Measurements from ENCODE around the gene SORD. TPM values are rescaled to one million over a fixed set of nuclear protein-coding genes. Genes with fewer than 3 reads are reported as not detected.

The SORD gene
- polyA plus RNA-seq, 2 donors: 6.4 to 18.3 TPM

DNA sequence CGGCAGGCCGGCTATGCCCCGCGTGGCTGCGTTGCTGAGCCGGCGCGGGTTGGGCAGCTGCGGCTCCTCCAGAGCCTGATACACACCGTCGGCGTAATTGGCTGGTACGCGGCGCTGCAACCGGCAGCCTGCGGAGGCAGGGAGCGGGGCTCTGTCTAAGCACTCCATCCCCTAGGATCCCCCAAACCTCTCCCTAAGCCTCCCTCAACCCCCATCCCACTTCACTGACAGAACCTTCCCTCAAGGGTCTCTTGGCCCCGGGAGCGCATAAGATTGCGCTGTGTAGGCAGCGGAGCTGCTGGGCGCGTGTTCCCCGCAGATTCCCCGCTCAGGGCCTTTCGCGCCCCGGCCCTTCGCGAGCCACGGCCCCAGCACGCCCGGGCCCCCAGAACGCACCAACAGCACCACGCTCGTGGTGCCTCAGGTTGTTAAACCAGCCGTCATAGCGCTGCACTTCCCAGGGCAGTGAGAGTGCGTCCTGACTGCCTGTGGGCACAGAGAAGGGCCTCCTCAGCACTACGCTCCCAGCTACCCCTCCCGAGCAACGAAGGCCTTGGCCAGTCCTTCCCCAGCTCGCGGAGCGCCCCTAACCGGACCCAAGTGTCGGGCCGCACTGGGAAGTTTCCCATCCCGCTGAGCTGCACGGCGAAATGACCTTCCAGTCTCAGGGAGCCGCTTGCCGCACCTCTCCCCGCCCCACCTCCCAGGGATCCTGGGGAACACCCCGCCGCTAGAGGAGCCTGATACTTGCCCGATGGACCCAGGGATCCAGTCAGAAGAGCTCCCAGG, 89.8 kb downstream of the SORD start:
- 2 to 3% methylated on average over 58 of the region's 58 CpGs for WGBS, 2 donors
- Histone ChIP-seq H3K4me1 (ENCODE audit: control insufficient read depth in 2 of 2, insufficient read depth in 2 of 2, low read length in 1 of 2) (peaks cover 11 to 32% of the 10 kb centered on the region in 2 donors), H3K9me3 (ENCODE audit: control insufficient read depth in 2 of 2, insufficient read depth in 1 of 2, low read depth in 1 of 2, low read length in 1 of 2) (peaks cover 0 to 3% of the 10 kb centered on the region in 2 donors), H3K4me3 (ENCODE audit: low read depth in 1 of 2, low read length in 2 of 2) (peak overlapping the region; percentile 38 to 42), H3K27ac (ENCODE audit: low read depth in 2 of 2, low read length in 1 of 2) (no peak overlapping the region), H3K36me3 (ENCODE audit: control insufficient read depth in 2 of 2, insufficient read depth in 2 of 2, low read length in 1 of 2) (peaks cover 0 to 3% of the 10 kb centered on the region in 2 donors), H3K27me3 (ENCODE audit: control insufficient read depth in 1 of 2, insufficient read depth in 2 of 2, low read length in 2 of 2) (peaks cover 0 to 21% of the 10 kb centered on the region in 2 donors)

DNA sequence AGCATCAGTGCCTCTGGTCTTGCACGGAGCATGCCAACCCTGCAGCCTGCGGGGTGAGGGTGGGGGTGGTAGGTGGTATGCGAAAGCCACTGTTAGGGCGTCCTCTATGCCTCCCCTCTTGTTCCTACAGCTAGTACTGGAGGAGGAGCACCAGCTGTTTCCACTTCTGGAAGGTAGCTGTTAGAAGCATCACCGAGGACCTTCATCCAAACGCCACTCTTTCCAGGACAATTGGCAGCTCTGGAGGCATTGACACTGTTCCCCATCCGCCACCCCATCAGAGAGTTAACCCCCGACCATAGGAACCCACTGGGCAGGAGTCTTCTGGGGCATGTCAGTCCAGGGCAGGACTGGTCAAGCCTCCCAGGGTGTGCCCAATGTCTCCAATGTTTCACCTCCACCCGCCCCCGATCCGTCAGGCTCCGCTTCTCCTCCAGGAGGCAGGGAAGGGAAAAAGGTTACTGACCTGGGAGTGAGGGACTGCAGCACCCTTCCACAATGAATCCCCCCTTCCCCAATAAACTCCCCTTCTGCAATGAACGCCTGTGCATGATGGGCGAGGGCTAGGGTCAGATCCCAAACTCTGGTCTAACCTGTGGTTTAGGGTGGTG, 90.5 kb downstream of the SORD start:
- Histone ChIP-seq H3K9me3 (ENCODE audit: control insufficient read depth in 2 of 2, insufficient read depth in 1 of 2, low read depth in 1 of 2, low read length in 1 of 2) (peaks cover 0 to 3% of the 10 kb centered on the region in 2 donors), H3K4me3 (ENCODE audit: low read depth in 1 of 2, low read length in 2 of 2) (peak overlapping the region; percentile 38 to 42), H3K36me3 (ENCODE audit: control insufficient read depth in 2 of 2, insufficient read depth in 2 of 2, low read length in 1 of 2) (peaks cover 0 to 3% of the 10 kb centered on the region in 2 donors), H3K4me1 (ENCODE audit: control insufficient read depth in 2 of 2, insufficient read depth in 2 of 2, low read length in 1 of 2) (peaks cover 11 to 32% of the 10 kb centered on the region in 2 donors), H3K27me3 (ENCODE audit: control insufficient read depth in 1 of 2, insufficient read depth in 2 of 2, low read length in 2 of 2) (peaks cover 0 to 21% of the 10 kb centered on the region in 2 donors), H3K27ac (ENCODE audit: low read depth in 2 of 2, low read length in 1 of 2) (no peak overlapping the region)
- WGBS, 2 donors: 7 to 8% methylated on average over 14 of the region's 14 CpGs

DNA sequence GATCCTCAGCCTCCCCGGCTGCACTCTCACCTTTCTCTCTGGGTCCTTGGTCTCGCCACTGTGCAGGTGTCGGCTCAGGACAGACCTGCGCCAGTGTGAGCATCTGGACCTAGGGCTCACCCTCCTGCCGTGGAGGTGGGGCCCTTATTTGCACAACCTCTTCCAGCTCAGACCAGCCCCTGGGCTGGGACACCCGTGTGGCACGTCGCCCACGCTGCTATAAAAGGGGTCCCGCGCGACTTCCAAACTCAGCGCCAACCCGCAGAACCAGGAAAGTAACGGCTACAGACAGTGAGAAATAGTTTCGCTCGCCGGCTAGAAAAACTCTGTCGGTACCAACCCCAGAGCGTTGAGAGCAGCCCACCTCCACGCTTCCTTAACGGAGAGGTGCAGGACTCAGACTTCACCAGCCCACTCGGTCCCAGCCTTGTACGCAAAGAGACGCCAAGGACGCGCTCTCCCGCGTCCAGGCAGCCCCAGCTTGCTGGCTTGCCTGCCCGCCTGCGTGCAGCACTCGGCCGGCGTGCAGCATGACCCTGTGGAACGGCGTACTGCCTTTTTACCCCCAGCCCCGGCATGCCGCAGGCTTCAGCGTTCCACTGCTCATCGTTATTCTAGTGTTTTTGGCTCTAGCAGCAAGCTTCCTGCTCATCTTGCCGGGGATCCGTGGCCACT, 91.2 kb downstream of the SORD start, which contains the start of the genes DUOX2 and DUOXA2:
Gene DUOX2 (minus strand): TSS at position 97 of the 675 bp plus-strand sequence. CDS start 761 bp downstream, outside the sequence.
Gene DUOXA2 (plus strand): TSS at position 251 of the 675 bp plus-strand sequence. CDS start 280 bp downstream, at position 531.
- H3K36me3 ChIP-seq (ENCODE audit: control insufficient read depth in 2 of 2, insufficient read depth in 2 of 2, low read length in 1 of 2): peaks cover 0 to 3% of the 10 kb centered on the region in 2 donors
- 2% methylated on average over 42 of the region's 42 CpGs for WGBS, 2 donors
- peaks cover 0 to 3% of the 10 kb centered on the region in 2 donors for H3K9me3 ChIP-seq (ENCODE audit: control insufficient read depth in 2 of 2, insufficient read depth in 1 of 2, low read depth in 1 of 2, low read length in 1 of 2)
- H3K4me1 ChIP-seq (ENCODE audit: control insufficient read depth in 2 of 2, insufficient read depth in 2 of 2, low read length in 1 of 2): peaks cover 11 to 32% of the 10 kb centered on the region in 2 donors
- peak within 1 kb of the TSS in 1 of 2 donors; percentile 29 for H3K27ac ChIP-seq (ENCODE audit: low read depth in 2 of 2, low read length in 1 of 2)
- peaks cover 0 to 21% of the 10 kb centered on the region in 2 donors for H3K27me3 ChIP-seq (ENCODE audit: control insufficient read depth in 1 of 2, insufficient read depth in 2 of 2, low read length in 2 of 2)
- peak within 1 kb of the TSS; percentile 38 to 42 for H3K4me3 ChIP-seq (ENCODE audit: low read depth in 1 of 2, low read length in 2 of 2)

DNA sequence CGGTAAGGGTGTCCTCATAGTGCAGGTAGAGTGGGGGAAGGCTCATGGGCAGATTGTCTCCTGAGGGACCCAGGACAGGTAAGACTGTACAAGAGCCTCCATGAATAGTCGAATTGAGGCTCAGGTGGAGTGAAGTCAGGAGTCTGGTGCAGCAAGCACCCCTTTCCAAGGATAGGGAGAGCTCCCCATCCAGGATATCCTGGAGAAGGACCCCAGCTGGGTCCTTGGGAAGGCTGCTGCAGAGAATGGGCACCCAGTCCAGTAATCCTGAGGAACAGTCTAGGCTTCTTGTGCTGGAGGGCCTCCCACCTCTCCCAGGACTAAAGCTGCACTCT, 91.7 kb downstream of the SORD start:
- H3K4me3 ChIP-seq (ENCODE audit: low read depth in 1 of 2, low read length in 2 of 2): peak overlapping the region; percentile 25 to 42
- WGBS, 2 donors: 4 to 10% methylated on average over 2 of the region's 2 CpGs
- H3K27ac ChIP-seq (ENCODE audit: low read depth in 2 of 2, low read length in 1 of 2): peak overlapping the region in 1 of 2 donors; percentile 29
- H3K9me3 ChIP-seq (ENCODE audit: control insufficient read depth in 2 of 2, insufficient read depth in 1 of 2, low read depth in 1 of 2, low read length in 1 of 2): peaks cover 0 to 3% of the 10 kb centered on the region in 2 donors
- peaks cover 0 to 21% of the 10 kb centered on the region in 2 donors for H3K27me3 ChIP-seq (ENCODE audit: control insufficient read depth in 1 of 2, insufficient read depth in 2 of 2, low read length in 2 of 2)
- peaks cover 11 to 32% of the 10 kb centered on the region in 2 donors for H3K4me1 ChIP-seq (ENCODE audit: control insufficient read depth in 2 of 2, insufficient read depth in 2 of 2, low read length in 1 of 2)
- H3K36me3 ChIP-seq (ENCODE audit: control insufficient read depth in 2 of 2, insufficient read depth in 2 of 2, low read length in 1 of 2): peaks cover 0 to 3% of the 10 kb centered on the region in 2 donors

DNA sequence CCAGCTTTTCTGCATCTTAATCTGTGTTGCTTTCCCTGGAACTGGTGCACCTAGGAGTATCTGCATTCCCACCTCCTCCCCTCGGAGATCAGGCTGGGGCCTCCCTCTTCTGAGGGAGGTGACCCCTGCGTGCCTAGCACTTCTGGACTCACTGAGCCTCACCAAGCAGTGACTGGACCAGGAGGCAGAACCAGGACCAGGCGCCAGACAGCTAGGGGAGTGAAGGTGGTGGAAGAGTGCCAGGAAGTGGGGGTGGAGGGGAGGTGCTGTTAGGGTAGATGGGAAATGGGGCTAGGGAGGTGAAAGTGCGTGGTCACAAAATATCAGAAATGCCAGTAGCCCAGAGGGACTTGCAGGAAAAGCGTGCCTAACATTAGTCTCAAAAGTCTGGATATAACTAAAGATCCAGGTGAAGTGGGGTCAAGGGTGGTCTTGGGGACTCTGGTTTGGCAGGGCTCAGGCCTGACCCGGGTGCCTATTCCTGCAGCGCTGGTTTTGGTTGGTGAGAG, 92.4 kb downstream of the SORD start:
- H3K4me3 ChIP-seq (ENCODE audit: low read depth in 1 of 2, low read length in 2 of 2): peak overlapping the region in 1 of 2 donors; percentile 20
- peaks cover 0 to 3% of the 10 kb centered on the region in 2 donors for H3K9me3 ChIP-seq (ENCODE audit: control insufficient read depth in 2 of 2, insufficient read depth in 1 of 2, low read depth in 1 of 2, low read length in 1 of 2)
- H3K36me3 ChIP-seq (ENCODE audit: control insufficient read depth in 2 of 2, insufficient read depth in 2 of 2, low read length in 1 of 2): peaks cover 0 to 8% of the 10 kb centered on the region in 2 donors
- WGBS, 2 donors: 55 to 64% methylated on average over 7 of the region's 7 CpGs
- no peak overlapping the region for H3K27ac ChIP-seq (ENCODE audit: low read depth in 2 of 2, low read length in 1 of 2)
- peaks cover 11 to 32% of the 10 kb centered on the region in 2 donors for H3K4me1 ChIP-seq (ENCODE audit: control insufficient read depth in 2 of 2, insufficient read depth in 2 of 2, low read length in 1 of 2)
- H3K27me3 ChIP-seq (ENCODE audit: control insufficient read depth in 1 of 2, insufficient read depth in 2 of 2, low read length in 2 of 2): peaks cover 0 to 21% of the 10 kb centered on the region in 2 donors

DNA sequence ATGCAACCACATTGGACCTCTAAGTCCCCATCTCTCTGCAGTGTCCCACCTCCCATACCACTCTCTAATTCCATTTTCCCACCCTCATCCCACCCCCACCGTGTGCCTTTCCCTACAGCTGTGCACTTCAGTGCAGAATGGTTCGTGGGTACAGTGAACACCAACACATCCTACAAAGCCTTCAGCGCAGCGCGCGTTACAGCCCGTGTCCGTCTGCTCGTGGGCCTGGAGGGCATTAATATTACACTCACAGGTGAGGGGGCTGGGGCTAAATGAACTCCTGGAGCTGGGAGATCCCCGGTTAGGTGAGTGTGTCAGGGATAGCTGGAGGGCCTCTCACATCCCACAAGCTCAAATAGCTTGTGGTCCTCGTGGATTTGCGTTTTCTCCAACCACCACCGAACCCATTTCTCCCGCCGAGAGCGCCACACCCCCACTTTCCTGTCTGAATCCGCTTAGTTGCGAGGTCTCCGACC, 93.0 kb downstream of the SORD start:
- Histone ChIP-seq H3K27ac (ENCODE audit: low read depth in 2 of 2, low read length in 1 of 2) (no peak overlapping the region), H3K9me3 (ENCODE audit: control insufficient read depth in 2 of 2, insufficient read depth in 1 of 2, low read depth in 1 of 2, low read length in 1 of 2) (peaks cover 0 to 3% of the 10 kb centered on the region in 2 donors), H3K27me3 (ENCODE audit: control insufficient read depth in 1 of 2, insufficient read depth in 2 of 2, low read length in 2 of 2) (peaks cover 0 to 21% of the 10 kb centered on the region in 2 donors), H3K36me3 (ENCODE audit: control insufficient read depth in 2 of 2, insufficient read depth in 2 of 2, low read length in 1 of 2) (peaks cover 0 to 15% of the 10 kb centered on the region in 2 donors), H3K4me3 (ENCODE audit: low read depth in 1 of 2, low read length in 2 of 2) (peak overlapping the region in 1 of 2 donors; percentile 16), H3K4me1 (ENCODE audit: control insufficient read depth in 2 of 2, insufficient read depth in 2 of 2, low read length in 1 of 2) (peaks cover 11 to 32% of the 10 kb centered on the region in 2 donors)
- 28 to 41% methylated on average over 19 of the region's 19 CpGs for WGBS, 2 donors

DNA sequence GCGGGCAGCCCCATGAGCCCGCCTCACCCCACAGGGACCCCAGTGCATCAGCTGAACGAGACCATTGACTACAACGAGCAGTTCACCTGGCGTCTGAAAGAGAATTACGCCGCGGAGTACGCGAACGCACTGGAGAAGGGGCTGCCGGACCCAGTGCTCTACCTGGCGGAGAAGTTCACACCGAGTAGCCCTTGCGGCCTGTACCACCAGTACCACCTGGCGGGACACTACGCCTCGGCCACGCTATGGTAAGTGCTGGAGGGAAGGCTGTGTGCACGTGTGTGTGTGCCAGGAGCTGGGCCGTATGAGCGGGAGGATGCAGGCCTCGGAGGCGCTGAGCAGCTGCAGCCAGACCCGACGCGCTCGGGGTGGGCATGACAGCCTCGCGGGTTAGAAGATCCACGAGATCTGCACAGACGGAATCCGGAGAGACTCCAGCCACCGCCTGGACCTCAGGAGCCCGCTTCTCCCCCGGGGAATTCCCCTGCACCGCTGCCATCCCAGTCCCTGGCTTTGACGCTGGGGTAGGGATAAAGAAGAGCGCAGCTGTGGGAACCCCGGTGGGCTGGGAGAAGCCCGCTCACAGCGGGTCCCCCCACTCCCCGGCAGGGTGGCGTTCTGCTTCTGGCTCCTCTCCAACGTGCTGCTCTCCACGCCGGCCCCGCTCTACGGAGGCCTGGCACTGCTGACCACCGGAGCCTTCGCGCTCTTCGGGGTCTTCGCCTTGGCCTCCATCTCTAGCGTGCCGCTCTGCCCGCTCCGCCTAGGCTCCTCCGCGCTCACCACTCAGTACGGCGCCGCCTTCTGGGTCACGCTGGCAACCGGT, 93.7 kb downstream of the SORD start:
- Histone ChIP-seq H3K9me3 (ENCODE audit: control insufficient read depth in 2 of 2, insufficient read depth in 1 of 2, low read depth in 1 of 2, low read length in 1 of 2) (peaks cover 0 to 3% of the 10 kb centered on the region in 2 donors), H3K27me3 (ENCODE audit: control insufficient read depth in 1 of 2, insufficient read depth in 2 of 2, low read length in 2 of 2) (peaks cover 0 to 21% of the 10 kb centered on the region in 2 donors), H3K27ac (ENCODE audit: low read depth in 2 of 2, low read length in 1 of 2) (no peak overlapping the region), H3K36me3 (ENCODE audit: control insufficient read depth in 2 of 2, insufficient read depth in 2 of 2, low read length in 1 of 2) (peaks cover 0 to 19% of the 10 kb centered on the region in 2 donors), H3K4me1 (ENCODE audit: control insufficient read depth in 2 of 2, insufficient read depth in 2 of 2, low read length in 1 of 2) (peaks cover 11 to 32% of the 10 kb centered on the region in 2 donors), H3K4me3 (ENCODE audit: low read depth in 1 of 2, low read length in 2 of 2) (peak overlapping the region; percentile 8 to 16)
- WGBS, 2 donors: 9 to 10% methylated on average over 64 to 65 of the region's 65 CpGs

DNA sequence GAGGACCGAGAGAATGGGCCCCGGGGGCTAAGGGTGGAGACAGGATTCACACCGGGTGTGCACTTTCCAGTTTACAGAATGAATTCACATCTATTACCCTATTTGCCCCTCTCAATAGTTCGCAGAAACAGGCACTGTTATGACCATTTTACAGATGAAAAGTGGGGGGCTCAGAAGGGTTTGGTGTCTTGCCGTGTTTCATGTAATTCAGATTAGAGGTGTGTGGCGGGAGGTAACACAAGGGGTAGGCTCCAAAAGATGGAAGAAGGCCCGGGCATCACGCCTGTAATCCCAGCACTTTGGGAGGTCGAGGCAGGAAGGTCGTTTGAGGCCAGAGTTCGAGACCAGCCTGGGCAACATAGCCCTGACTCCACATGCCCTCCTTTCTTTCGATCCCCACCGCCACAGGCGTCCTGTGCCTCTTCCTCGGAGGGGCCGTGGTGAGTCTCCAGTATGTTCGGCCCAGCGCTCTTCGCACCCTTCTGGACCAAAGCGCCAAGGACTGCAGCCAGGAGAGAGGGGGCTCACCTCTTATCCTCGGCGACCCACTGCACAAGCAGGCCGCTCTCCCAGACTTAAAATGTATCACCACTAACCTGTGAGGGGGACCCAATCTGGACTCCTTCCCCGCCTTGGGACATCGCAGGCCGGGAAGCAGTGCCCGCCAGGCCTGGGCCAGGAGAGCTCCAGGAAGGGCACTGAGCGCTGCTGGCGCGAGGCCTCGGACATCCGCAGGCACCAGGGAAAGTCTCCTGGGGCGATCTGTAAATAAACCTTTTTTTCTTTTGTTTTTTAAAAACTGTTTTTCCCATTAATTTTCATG, 94.5 kb downstream of the SORD start:
- H3K27ac ChIP-seq (ENCODE audit: low read depth in 2 of 2, low read length in 1 of 2): no peak overlapping the region
- H3K27me3 ChIP-seq (ENCODE audit: control insufficient read depth in 1 of 2, insufficient read depth in 2 of 2, low read length in 2 of 2): peaks cover 0 to 17% of the 10 kb centered on the region in 2 donors
- WGBS, 2 donors: 44 to 49% methylated on average over 33 of the region's 33 CpGs
- H3K36me3 ChIP-seq (ENCODE audit: control insufficient read depth in 2 of 2, insufficient read depth in 2 of 2, low read length in 1 of 2): peaks cover 0 to 22% of the 10 kb centered on the region in 2 donors
- H3K4me3 ChIP-seq (ENCODE audit: low read depth in 1 of 2, low read length in 2 of 2): peak overlapping the region in 1 of 2 donors; percentile 8
- peaks cover 11 to 29% of the 10 kb centered on the region in 2 donors for H3K4me1 ChIP-seq (ENCODE audit: control insufficient read depth in 2 of 2, insufficient read depth in 2 of 2, low read length in 1 of 2)
- peaks cover 0 to 3% of the 10 kb centered on the region in 2 donors for H3K9me3 ChIP-seq (ENCODE audit: control insufficient read depth in 2 of 2, insufficient read depth in 1 of 2, low read depth in 1 of 2, low read length in 1 of 2)

Measured in esophagus (tissue), 2 donors.